Testis (tissue), 3 donors: ENCODE results near the gene PEX3. TPM values are rescaled to one million over a fixed set of nuclear protein-coding genes. Genes with fewer than 3 reads are reported as not detected.
"Not testable (repeated sequence)": the region's sequence is repeated elsewhere in the genome, so short reads cannot be mapped to it uniquely, and the experiment has no call there.

ENCODE experiments used
- DNase-seq: peaks from one replicate; pipeline ENCODE4 v3.0.0-alpha.2; 2019
- H3K27ac ChIP-seq, 2 donors: fragments of 200-600 bp; sonication (generic); one replicate each; pipeline ENCODE4 v1.5.1; 2019
- H3K27me3 ChIP-seq: fragments of 200-600 bp; sonication (generic); one replicate; pipeline ENCODE4 v1.5.1; 2019
- H3K36me3 ChIP-seq: fragments of 200-600 bp; sonication (generic); one replicate; pipeline ENCODE4 v1.5.1; 2017; ENCODE audit warnings: low read depth; ENCODE audit errors: missing control alignments
- H3K4me1 ChIP-seq: fragments of 200-600 bp; sonication (generic); one replicate; pipeline ENCODE4 v1.5.1; 2019
- H3K4me3 ChIP-seq, 2 donors: fragments of 200-600 bp; sonication (generic); one replicate each; pipeline ENCODE4 v1.5.1; 2017 to 2019
- H3K9me3 ChIP-seq: fragments of 200-600 bp; sonication (generic); one replicate; pipeline ENCODE4 v1.5.1; 2017
- CTCF ChIP-seq, 3 experiments: fragments of 450-650 bp in 2 of 3; fragments of 200-600 bp in 1 of 3; sonication (generic) in 1 of 3; IDR thresholded peaks; one replicate each; pipeline ENCODE4 v1.5.1; 2016 to 2019; ENCODE audit warnings: antibody characterized with exemption in 3 of 3, mild to moderate bottlenecking in 2 of 3, moderate library complexity in 1 of 3
- POLR2A ChIP-seq: fragments of 450-650 bp; IDR thresholded peaks from one replicate; pipeline ENCODE4 v1.6.1; 2017; ENCODE audit warnings: antibody characterized with exemption, mild to moderate bottlenecking, moderate library complexity
- WGBS, 2 donors: methylation state at CpG; one replicate each; pipeline ENCODE4 v1.1.5; 2018; 5-methylcytosine and 5-hydroxymethylcytosine counted together
- intact Hi-C: fragments of 100-400 bp; cut with DNase I; formaldehyde crosslinking; loops from one replicate; pipeline ENCODE4 v1.15.1; 2023; ENCODE audit warnings: low total_unique reads
- polyA plus RNA-seq: library from polyadenylated mRNA; stranded (reverse); fragments of 350-450 nt; fragmentation: Illumina TruSeq; extraction: RNeasy Lipid Tissue Mini Kit (QIAGEN cat#74804); gene quantifications from one replicate; pipeline ENCODE4 v1.2.3, GENCODE V29; 2014; ENCODE audit warnings: low read depth, low replicate concordance; ENCODE audit not compliant: insufficient read depth
- total RNA-seq, 2 donors: library from RNA; depleted of rRNA; stranded (reverse); fragments of >200 nt; gene quantifications; one replicate each; pipeline ENCODE4 v1.2.3, GENCODE V29; 2016

The PEX3 gene
- total and polyA plus RNA-seq, 3 donors from 2014 or later: 16.6 to 33.1 (median 22.8) TPM

DNA sequence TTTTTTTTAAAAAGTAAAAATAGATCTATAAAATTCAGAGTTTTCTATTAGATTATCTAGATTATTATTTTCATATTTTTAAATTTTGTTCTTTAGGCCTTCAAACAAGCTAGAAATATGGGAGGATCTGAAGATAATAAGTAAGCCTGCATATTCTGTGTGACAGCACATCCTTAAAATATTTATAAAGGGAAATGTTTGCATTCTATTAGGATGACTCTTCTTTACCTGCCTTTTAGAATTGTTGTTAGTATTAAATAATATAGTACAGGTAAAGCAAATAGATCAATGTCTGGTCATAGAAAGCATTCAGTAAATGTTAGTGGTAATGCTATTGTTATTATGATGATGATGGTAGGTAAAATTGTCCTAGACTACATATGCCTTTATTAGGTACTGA lies 17.4 kb downstream of the PEX3 start:
- H3K4me3 ChIP-seq: no peak overlapping the region
- no peaks in the 10 kb centered on the region for H3K9me3 ChIP-seq
- no peak for DNase-seq
- no peaks in the 10 kb centered on the region for H3K36me3 ChIP-seq
- H3K27ac ChIP-seq: no peak overlapping the region
- no peaks in the 10 kb centered on the region for H3K4me1 ChIP-seq
- TF ChIP-seq CTCF (IDR thresholded peaks at IDR 0.05) (no peak), POLR2A (no peak)
- no peaks in the 10 kb centered on the region for H3K27me3 ChIP-seq
- intact Hi-C loops: no loop called here

- H3K36me3 ChIP-seq, H3K4me3 ChIP-seq, DNase-seq, H3K9me3 ChIP-seq, intact Hi-C loops, H3K27me3 ChIP-seq, H3K4me1 ChIP-seq, H3K27ac ChIP-seq: not testable (repeated sequence)
- 74% methylated on average over 2 of the region's 2 CpGs for WGBS, 2 donors
Observed at GRCh38 chr6:143468823-143469222, 18.2 kb downstream of the PEX3 start.

- Histone ChIP-seq H3K27me3 (no peaks in the 10 kb centered on the region), H3K36me3 (no peaks in the 10 kb centered on the region), H3K27ac (no peak overlapping the region), H3K4me3 (no peak overlapping the region), H3K4me1 (no peaks in the 10 kb centered on the region), H3K9me3 (no peaks in the 10 kb centered on the region)
- WGBS, 2 donors: 97 to 98% methylated on average over 1 of the region's 1 CpG
- DNase-seq: no peak
- TF ChIP-seq POLR2A (no peak), CTCF (IDR thresholded peaks at IDR 0.05) (no peak)
- intact Hi-C loops: no loop called here
Observed at GRCh38 chr6:143471822-143472221, 21.2 kb downstream of the PEX3 start.

DNA sequence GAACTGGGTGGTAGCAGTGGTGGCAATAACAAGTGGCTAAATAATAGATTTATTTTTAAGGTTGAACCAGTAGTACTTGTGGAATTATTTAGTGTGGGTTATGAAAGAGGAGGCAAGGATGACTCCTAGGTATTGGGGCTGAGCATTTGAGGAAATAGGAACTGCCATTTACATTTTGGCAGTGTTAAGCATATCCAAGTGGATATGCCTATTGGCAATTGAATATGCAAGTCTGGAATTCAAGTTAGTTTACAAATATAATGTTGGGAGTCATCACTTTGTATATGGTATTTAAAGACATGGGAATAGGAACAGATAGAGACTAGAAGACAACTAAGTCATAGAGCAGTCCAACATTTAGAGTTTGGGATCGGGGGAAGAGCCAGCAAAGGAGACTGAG lies 25.9 kb downstream of the PEX3 start:
- intact Hi-C loops: no loop called here
- no peak for DNase-seq
- H3K27me3 ChIP-seq: no peaks in the 10 kb centered on the region
- H3K36me3 ChIP-seq: no peaks in the 10 kb centered on the region
- no peak overlapping the region for H3K4me3 ChIP-seq
- 95% methylated on average over 1 of the region's 1 CpG for WGBS, 2 donors
- H3K9me3 ChIP-seq: no peaks in the 10 kb centered on the region
- no peak for TF ChIP-seq CTCF (IDR thresholded peaks at IDR 0.05)
- TF ChIP-seq POLR2A: no peak
- H3K4me1 ChIP-seq: no peaks in the 10 kb centered on the region
- H3K27ac ChIP-seq: no peak overlapping the region

- Histone ChIP-seq H3K9me3 (no peaks in the 10 kb centered on the region), H3K27ac (no peak overlapping the region), H3K27me3 (no peaks in the 10 kb centered on the region), H3K4me3 (no peak overlapping the region), H3K4me1 (no peaks in the 10 kb centered on the region), H3K36me3 (no peaks in the 10 kb centered on the region)
- intact Hi-C loops: no loop called here
- no peak for TF ChIP-seq POLR2A
- no peak for TF ChIP-seq CTCF (IDR thresholded peaks at IDR 0.05)
- DNase-seq: no peak
- 93 to 96% methylated on average over 3 of the region's 3 CpGs for WGBS, 2 donors
Observed at GRCh38 chr6:143478479-143479062, 28.0 kb downstream of the PEX3 start.
